Fibroblast of pulmonary artery (primary cell): ENCODE measurements around the gene SRY.
A peak's percentile ranks its signal among the peaks of the same experiment; 100 is the strongest.
"Not testable (repeated sequence)": the region's sequence is repeated elsewhere in the genome, so short reads cannot be mapped to it uniquely, and the experiment has no call there.

ENCODE experiments used
- DNase-seq: peaks from one replicate; pipeline ENCODE4 v3.0.0-alpha.2; 2010; ENCODE audit warnings: low read depth
- H3K4me3 ChIP-seq: replicated peaks from 2 replicates; pipeline ENCODE4 v1.5.1; 2011; ENCODE audit warnings: low read depth, mild to moderate bottlenecking, control low read depth, low read length, moderate library complexity
- TF ChIP-seq, protein P1 (sequence below): IDR thresholded peaks from 2 replicates; pipeline ENCODE4 v1.5.1; 2011; ENCODE audit warnings: mild to moderate bottlenecking, control low read depth, low read length, inconsistent platforms; ENCODE audit errors: missing control alignments

The SRY gene

GRCh38 chrY:2787600-2787999 is at the start of gene SRY:
Gene SRY, minus strand, starts transcription at chrY:2787682. Its CDS starts 79 bp downstream, at chrY:2787603.
- TF ChIP-seq, protein P1, sequence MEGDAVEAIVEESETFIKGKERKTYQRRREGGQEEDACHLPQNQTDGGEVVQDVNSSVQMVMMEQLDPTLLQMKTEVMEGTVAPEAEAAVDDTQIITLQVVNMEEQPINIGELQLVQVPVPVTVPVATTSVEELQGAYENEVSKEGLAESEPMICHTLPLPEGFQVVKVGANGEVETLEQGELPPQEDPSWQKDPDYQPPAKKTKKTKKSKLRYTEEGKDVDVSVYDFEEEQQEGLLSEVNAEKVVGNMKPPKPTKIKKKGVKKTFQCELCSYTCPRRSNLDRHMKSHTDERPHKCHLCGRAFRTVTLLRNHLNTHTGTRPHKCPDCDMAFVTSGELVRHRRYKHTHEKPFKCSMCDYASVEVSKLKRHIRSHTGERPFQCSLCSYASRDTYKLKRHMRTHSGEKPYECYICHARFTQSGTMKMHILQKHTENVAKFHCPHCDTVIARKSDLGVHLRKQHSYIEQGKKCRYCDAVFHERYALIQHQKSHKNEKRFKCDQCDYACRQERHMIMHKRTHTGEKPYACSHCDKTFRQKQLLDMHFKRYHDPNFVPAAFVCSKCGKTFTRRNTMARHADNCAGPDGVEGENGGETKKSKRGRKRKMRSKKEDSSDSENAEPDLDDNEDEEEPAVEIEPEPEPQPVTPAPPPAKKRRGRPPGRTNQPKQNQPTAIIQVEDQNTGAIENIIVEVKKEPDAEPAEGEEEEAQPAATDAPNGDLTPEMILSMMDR: no peak
- no peak for DNase-seq
- H3K4me3 ChIP-seq: peak within 1 kb of the TSS; percentile 34

- DNase-seq: no peak
- no peak overlapping the region for H3K4me3 ChIP-seq
- TF ChIP-seq, protein P1: no peak
These were observed 49.6 kb upstream of the SRY start for GRCh38 chrY:2837078-2837477.

GRCh38 chrY:2835230-2835629 is 47.7 kb upstream of the SRY start:
- DNase-seq: peak; percentile 29
- no peak overlapping the region for H3K4me3 ChIP-seq
- TF ChIP-seq, protein P1: no peak

GRCh38 chrY:2828497-2828896 is 41.0 kb upstream of the SRY start:
- no peak for DNase-seq
- no peak overlapping the region for H3K4me3 ChIP-seq
- TF ChIP-seq, protein P1: no peak

- no peak for DNase-seq
- TF ChIP-seq, protein P1: no peak
- H3K4me3 ChIP-seq: no peak overlapping the region
These were observed 37.0 kb upstream of the SRY start for GRCh38 chrY:2824471-2824870.

- DNase-seq, H3K4me3 ChIP-seq: not testable (repeated sequence)
These were observed 29.8 kb upstream of the SRY start for GRCh38 chrY:2817146-2817896.

- DNase-seq: peak; percentile 52
- no peak overlapping the region for H3K4me3 ChIP-seq
- TF ChIP-seq, protein P1: peak; percentile 49
These were observed 12.8 kb upstream of the SRY start for GRCh38 chrY:2800246-2800645.
